Peyer's patch (tissue), 4 donors: ENCODE data around the gene INTS6.

Source experiments
- CTCF ChIP-seq, 6 experiments: fragments of 450-650 bp in 4 of 6; fragments of 200-600 bp in 2 of 6; sonication (generic) in 1 of 6; IDR thresholded peaks; one replicate each; pipeline ENCODE4 v1.5.1; 2017 to 2019; ENCODE audit warnings: antibody characterized with exemption in 6 of 6, mild to moderate bottlenecking in 3 of 6, moderate library complexity in 1 of 6
- POLR2A ChIP-seq, 2 donors: fragments of 450-650 bp; IDR thresholded peaks; one replicate each; pipeline ENCODE4 v1.5.1; 2017; ENCODE audit warnings: antibody characterized with exemption in 2 of 2, mild to moderate bottlenecking in 2 of 2, moderate library complexity in 2 of 2

DNA sequence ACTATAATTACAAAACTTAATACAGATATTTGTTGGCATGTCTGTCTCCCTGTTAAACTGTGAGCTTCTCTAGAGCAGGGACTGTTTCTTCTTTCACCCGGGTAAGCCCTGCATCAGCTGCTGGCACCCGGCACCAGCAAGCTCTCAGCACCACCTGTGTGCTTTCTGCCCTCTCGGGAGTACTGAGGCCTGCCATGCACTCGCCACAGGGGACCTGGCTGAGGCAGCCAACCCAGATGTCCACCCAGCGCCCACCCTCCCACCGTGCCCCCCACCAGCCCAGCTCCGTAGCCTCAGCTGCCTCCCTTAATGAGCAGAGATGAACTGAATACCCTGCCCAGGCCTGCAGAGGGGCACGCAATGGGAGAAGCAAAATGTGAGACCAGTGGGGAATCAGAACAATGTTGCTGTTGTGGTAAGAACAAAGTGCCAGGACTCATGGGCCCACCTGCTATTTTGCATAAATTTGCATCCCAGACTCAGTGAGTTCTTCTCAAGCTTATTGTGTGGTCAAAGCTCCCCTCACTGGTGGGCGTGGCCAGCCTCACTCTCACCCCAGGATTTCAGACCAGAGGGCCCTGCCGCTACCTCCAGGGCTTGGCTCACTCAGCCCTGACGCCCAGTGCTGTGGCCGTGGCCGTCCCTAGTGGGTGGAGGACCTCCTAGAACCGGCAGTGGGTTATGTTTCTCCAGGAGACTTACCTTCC is 128.0 kb downstream of the INTS6 start:
- TF ChIP-seq POLR2A (IDR thresholded peaks at IDR 0.05) (no peak), CTCF (IDR thresholded peaks at IDR 0.05) (no peak)
